GM12801 (cell line): ENCODE results near the gene FAM221B.

Experiments
- TF ChIP-seq, protein P1 (sequence below): IDR thresholded peaks from one replicate; pipeline ENCODE4 v1.5.1; 2011; ENCODE audit warnings: control low read depth; ENCODE audit not compliant: insufficient read length; ENCODE audit errors: extremely low read depth

The FAM221B gene

DNA sequence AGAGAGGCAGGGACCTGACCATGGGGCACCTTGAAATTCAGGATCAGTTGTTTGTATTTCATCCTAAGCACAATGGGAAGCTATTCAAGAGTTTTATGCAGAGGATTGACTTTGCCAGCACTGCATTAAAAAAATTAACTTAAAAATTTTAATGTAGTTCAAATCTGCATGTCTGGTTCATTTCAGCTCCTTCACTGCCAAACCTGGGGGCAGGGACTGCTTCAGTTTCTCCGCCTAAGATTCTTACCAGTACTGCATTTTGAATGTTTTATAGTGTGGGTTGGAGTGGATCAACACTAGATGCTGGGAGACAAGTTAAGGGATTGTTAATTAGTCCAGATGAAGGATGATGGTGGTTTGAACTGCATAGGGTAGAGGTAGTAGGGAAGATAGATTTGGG lies 58.8 kb downstream of the FAM221B start:
- TF ChIP-seq, protein P1, sequence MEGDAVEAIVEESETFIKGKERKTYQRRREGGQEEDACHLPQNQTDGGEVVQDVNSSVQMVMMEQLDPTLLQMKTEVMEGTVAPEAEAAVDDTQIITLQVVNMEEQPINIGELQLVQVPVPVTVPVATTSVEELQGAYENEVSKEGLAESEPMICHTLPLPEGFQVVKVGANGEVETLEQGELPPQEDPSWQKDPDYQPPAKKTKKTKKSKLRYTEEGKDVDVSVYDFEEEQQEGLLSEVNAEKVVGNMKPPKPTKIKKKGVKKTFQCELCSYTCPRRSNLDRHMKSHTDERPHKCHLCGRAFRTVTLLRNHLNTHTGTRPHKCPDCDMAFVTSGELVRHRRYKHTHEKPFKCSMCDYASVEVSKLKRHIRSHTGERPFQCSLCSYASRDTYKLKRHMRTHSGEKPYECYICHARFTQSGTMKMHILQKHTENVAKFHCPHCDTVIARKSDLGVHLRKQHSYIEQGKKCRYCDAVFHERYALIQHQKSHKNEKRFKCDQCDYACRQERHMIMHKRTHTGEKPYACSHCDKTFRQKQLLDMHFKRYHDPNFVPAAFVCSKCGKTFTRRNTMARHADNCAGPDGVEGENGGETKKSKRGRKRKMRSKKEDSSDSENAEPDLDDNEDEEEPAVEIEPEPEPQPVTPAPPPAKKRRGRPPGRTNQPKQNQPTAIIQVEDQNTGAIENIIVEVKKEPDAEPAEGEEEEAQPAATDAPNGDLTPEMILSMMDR: no peak

DNA sequence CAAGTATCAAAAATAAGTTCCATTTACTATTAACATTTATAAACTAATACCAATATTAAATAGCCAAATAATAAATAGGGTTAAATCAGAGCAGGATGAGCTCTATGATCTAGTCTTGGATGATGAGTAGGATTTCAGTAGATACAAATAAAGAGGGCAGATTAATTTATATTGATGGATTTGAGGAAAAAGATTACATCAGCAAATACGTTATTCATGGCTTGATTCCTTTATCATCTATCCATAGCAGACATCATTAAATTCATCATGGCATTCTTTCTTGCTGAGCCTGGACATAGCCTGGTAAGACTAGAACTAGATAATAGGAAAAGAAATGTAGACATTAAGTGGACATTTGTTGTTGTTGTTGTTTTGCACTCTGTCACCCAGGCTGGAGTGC lies 61.1 kb downstream of the FAM221B start:
- TF ChIP-seq, protein P1: no peak

DNA sequence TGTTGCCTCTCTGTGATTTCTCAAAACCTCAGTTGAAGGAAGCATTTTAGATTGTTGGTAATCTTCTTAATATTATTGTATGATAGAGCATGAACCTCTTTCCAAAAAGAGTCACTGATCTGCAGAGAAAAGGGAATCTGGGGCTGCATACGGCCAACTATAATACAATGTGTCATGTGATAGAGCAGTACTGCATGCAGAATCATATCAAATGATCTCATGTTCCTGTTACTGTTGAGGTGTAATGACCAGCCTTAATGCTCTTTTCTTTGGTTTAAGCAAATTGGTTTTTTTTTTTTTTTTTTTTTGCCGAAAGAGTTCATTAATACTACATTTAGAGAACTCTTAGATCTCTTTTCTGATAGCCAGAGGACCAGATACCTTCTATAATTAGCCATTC lies 61.5 kb downstream of the FAM221B start:
- TF ChIP-seq, protein P1: no peak
